K562 (cell line): ENCODE results near the gene CLEC3A. TPM values are rescaled to one million over a fixed set of nuclear protein-coding genes. Genes with fewer than 3 reads are reported as not detected.
A peak's percentile ranks its signal among the peaks of the same experiment; 100 is the strongest.

Experiments used
- ATAC-seq: fragments of 200-7000 bp; cut with Tn5 transposase; 3 replicates; pipeline ENCODE4 v1.9.1; 2020; ENCODE audit warnings: moderate library complexity
- BruUV-seq: library from RNA; stranded (reverse); fragments of 400-500 nt; replicated peaks from 2 replicates; lab custom pipeline; 2021; lab: Mats Ljungman, UMichigan
- CTCF ChIA-PET: fragments of 300-600 bp; formaldehyde crosslinking; extraction: SDS; loops from one replicate; lab custom pipeline; 2021; ENCODE audit warnings: low intra/inter-chr PET ratio; lab: Yijun Ruan, JAX
- POLR2A ChIA-PET: fragments of 300-600, 350-650 bp; sonication (Branson Sonifier 250); formaldehyde crosslinking; extraction: SDS; loops from one replicate; lab custom pipeline; 2021; ENCODE audit warnings: antibody characterized with exemption, inconsistent platforms; lab: Yijun Ruan, JAX
- DNase-seq, 4 experiments: peaks; one replicate each; pipeline versions ENCODE4 v3.0.0 to v3.0.0-alpha.2; 2011 to 2018; ENCODE audit warnings: low spot score in 3 of 4, mixed read lengths in 3 of 4; ENCODE audit errors: extremely low read depth in 1 of 4
- FAIRE-seq: peaks from 2 replicates; lab custom pipeline; 2011; peaks lifted over from hg19 to GRCh38; lab: Jason Lieb, UNC
- H2AFZ ChIP-seq: 2 replicates; pipeline ENCODE4 v1.6.0; 2011; ENCODE audit warnings: low read depth, low read length, control low read depth, inconsistent platforms
- H3K27ac ChIP-seq: fragments of 200-600 bp; 3 replicates; pipeline ENCODE4 v1.8.0; 2011; ENCODE audit warnings: low read depth, mild to moderate bottlenecking, control low read depth, inconsistent platforms, low read length, moderate library complexity, mixed read lengths; ENCODE audit errors: extremely low read depth
- H3K27me3 ChIP-seq, 2 experiments: fragments of 300-600 bp in 1 of 2; 2 replicates in 1 of 2; 3 replicates in 1 of 2; pipeline versions ENCODE4 v1.6.0 to v1.8.0; 2011; ENCODE audit warnings: inconsistent platforms in 2 of 2, low read length in 2 of 2, mild to moderate bottlenecking in 1 of 2, mixed read lengths in 1 of 2, moderate library complexity in 1 of 2; ENCODE audit not compliant: control insufficient read depth in 2 of 2, insufficient read depth in 2 of 2
- H3K36me3 ChIP-seq: fragments of 300-600 bp; 3 replicates; pipeline ENCODE4 v1.8.0; 2011; ENCODE audit warnings: mild to moderate bottlenecking, low read length, inconsistent platforms; ENCODE audit not compliant: control insufficient read depth, insufficient read depth
- H3K4me1 ChIP-seq, 2 experiments: fragments of 200-600 bp in 1 of 2; replicated peaks in 1 of 2; 2 replicates in 1 of 2; 3 replicates in 1 of 2; pipeline versions ENCODE4 v1.5.1 to v1.8.0; 2011; ENCODE audit warnings: inconsistent platforms in 2 of 2, low read length in 2 of 2, mild to moderate bottlenecking in 1 of 2, mixed read lengths in 1 of 2, moderate library complexity in 1 of 2; ENCODE audit not compliant: control insufficient read depth in 2 of 2, insufficient read depth in 2 of 2
- H3K4me2 ChIP-seq: 2 replicates; pipeline ENCODE4 v1.6.1; 2011; ENCODE audit warnings: low read length, control low read depth, inconsistent platforms, mixed read lengths; ENCODE audit not compliant: insufficient read depth
- H3K4me3 ChIP-seq: fragments of 200-600 bp; sonication (generic), shearing (Covaris generic); 2 replicates; pipeline ENCODE4 v1.5.1; 2016; ENCODE audit warnings: control low read depth, inconsistent platforms
- H3K79me2 ChIP-seq: fragments of 200-600 bp; 3 replicates; pipeline ENCODE4 v1.8.0; 2011; ENCODE audit warnings: low read length, inconsistent platforms; ENCODE audit not compliant: control insufficient read depth, insufficient read depth
- H3K9ac ChIP-seq, 2 experiments: 2 replicates each; pipeline versions ENCODE4 v1.6.0 to v1.6.1; 2011; ENCODE audit warnings: low read depth in 2 of 2, low read length in 2 of 2, control low read depth in 1 of 2, inconsistent platforms in 1 of 2, mild to moderate bottlenecking in 1 of 2, mixed read lengths in 1 of 2; ENCODE audit not compliant: insufficient read depth in 1 of 2
- H3K9me1 ChIP-seq: one replicate; pipeline ENCODE4 v1.6.0; 2011; ENCODE audit warnings: inconsistent platforms, mild to moderate bottlenecking, low read length, moderate library complexity; ENCODE audit not compliant: control insufficient read depth, insufficient read depth
- H3K9me3 ChIP-seq: replicated peaks from 2 replicates; pipeline ENCODE4 v1.5.1; 2011; ENCODE audit warnings: low read depth, low read length, inconsistent platforms; ENCODE audit not compliant: control insufficient read depth, insufficient read depth
- H4K20me1 ChIP-seq: replicated peaks from 2 replicates; pipeline ENCODE4 v1.6.1; 2011; ENCODE audit warnings: low read length, inconsistent platforms, mixed read lengths; ENCODE audit not compliant: control insufficient read depth, insufficient read depth
- FOSL1 ChIP-seq: fragments of 200-800 bp; sonication (Bioruptor generic); conservative IDR thresholded peaks from 2 replicates; pipeline ENCODE4 v1.6.1; 2016; ENCODE audit warnings: missing genetic modification characterization, missing compliant biosample characterization
- FOXA1 ChIP-seq: fragments of 450-650 bp; IDR thresholded peaks from 2 replicates; pipeline ENCODE4 v1.6.1; 2016; ENCODE audit warnings: mild to moderate bottlenecking, borderline replicate concordance
- KLF10 ChIP-seq: fragments of 250-450 bp; sonication (Bioruptor Pico); IDR thresholded peaks from 2 replicates; pipeline ENCODE4 v1.6.1; 2021; ENCODE audit warnings: matching md5 sums
- RBM25 ChIP-seq: fragments of 200-400 bp; formaldehyde crosslinking; IDR thresholded peaks from 2 replicates; pipeline ENCODE4 v1.6.1; 2018; ENCODE audit warnings: low read length, low read depth, moderate library complexity; ENCODE audit not compliant: severe bottlenecking
- RCOR1 ChIP-seq, 2 experiments: IDR thresholded peaks; 2 replicates each; pipeline ENCODE4 v1.6.1; 2012; ENCODE audit warnings: low read depth in 2 of 2, low read length in 2 of 2, borderline replicate concordance in 1 of 2, improper control_type of control experiment in 1 of 2
- RFX1 ChIP-seq: fragments of 450-650 bp; IDR thresholded peaks from 2 replicates; pipeline ENCODE4 v1.6.1; 2016; ENCODE audit warnings: mild to moderate bottlenecking, moderate library complexity
- TRIM28 ChIP-seq: fragments of 450-650 bp; IDR thresholded peaks from 2 replicates; pipeline ENCODE4 v1.6.1; 2017
- XRCC4 ChIP-seq: IDR thresholded peaks from one replicate; pipeline ENCODE4 v1.6.1; 2011; ENCODE audit not compliant: insufficient read depth, insufficient read length; ENCODE audit errors: extremely low read depth
- ZBTB9 ChIP-seq: fragments of 450-650 bp; formaldehyde crosslinking; IDR thresholded peaks from 2 replicates; pipeline ENCODE4 v1.4.0; 2020; ENCODE audit warnings: mild to moderate bottlenecking, moderate library complexity
- ZNF239 ChIP-seq: fragments of 250-450 bp; sonication (Bioruptor Pico); IDR thresholded peaks from 2 replicates; pipeline ENCODE4 v1.4.0; 2020; ENCODE audit warnings: mild to moderate bottlenecking
- ZSCAN32 ChIP-seq: fragments of 450-650 bp; formaldehyde crosslinking; IDR thresholded peaks from 2 replicates; pipeline ENCODE4 v1.4.0; 2020; ENCODE audit warnings: mild to moderate bottlenecking, moderate library complexity
- WGBS: fragments of 100-300 bp; shearing (Covaris generic); methylation state at CpG from one replicate; pipeline ENCODE4 v1.1.6; 2016; ENCODE audit warnings: low coverage, mixed read lengths; ENCODE audit not compliant: insufficient coverage; ENCODE audit errors: missing lambda C conversion rate; 5-methylcytosine and 5-hydroxymethylcytosine counted together
- in situ Hi-C: fragments of 300-500 bp; cut with MboI; formaldehyde crosslinking; loops from 4 replicates; pipeline ENCODE4 v1.15.0; 2018; ENCODE audit warnings: inconsistent platforms, mixed read lengths
- intact Hi-C: fragments of 100-400 bp; cut with micrococcal nuclease; formaldehyde crosslinking; loops from 2 replicates; pipeline ENCODE4 v1.14.2; 2022
- polyA plus RNA-seq, 8 experiments: library from polyadenylated mRNA; depleted of rRNA in 4 of 8; stranded (reverse) in 5 of 8; unstranded in 3 of 8; fragments of >200 nt; fragmentation: Nextera tagmentation in 2 of 8; fragmentation: Illumina TruSeq in 1 of 8; extraction: Ambion mirVana in 2 of 8; extraction: Trizol in 1 of 8; gene quantifications; 2 replicates each; pipeline versions ENCODE4 v1.2.1 to v1.2.3, GENCODE V29; 2011 to 2014; ENCODE audit warnings: inconsistent platforms in 1 of 8, missing spikeins in 1 of 8
- total RNA-seq, 7 experiments: library from RNA; depleted of rRNA in 6 of 7; stranded (reverse); fragments of >200 nt in 6 of 7; fragmentation: Illumina TruSeq in 2 of 7; extraction: Trizol in 2 of 7; gene quantifications; 2 replicates each; pipeline versions ENCODE4 v1.2.1 to v1.2.3, GENCODE V29; 2011 to 2021; ENCODE audit warnings: low replicate concordance in 1 of 7

CLEC3A gene
- total and polyA plus RNA-seq, 9 of the 15 experiments (the other 6 are each of a cell fraction or from before 2014, with no cell fraction given) = not detected

DNA sequence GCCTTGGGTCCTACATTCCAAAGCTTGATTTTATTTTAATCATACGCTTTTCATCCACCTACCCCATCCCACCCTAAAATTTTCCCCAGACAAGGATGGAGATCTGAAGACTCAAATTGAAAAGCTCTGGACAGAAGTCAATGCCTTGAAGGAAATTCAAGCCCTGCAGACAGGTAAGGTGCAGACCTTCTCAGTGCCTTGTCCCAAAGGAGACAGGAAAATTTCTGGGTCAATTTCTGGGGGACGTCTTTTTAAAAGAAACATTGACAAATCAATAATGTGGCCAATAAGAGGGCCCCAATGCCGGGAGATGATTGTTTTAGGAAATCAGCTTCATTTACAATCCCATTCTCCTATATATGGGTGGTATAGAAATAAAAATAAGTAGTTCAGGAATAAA, 5.7 kb downstream of the CLEC3A start:
- H3K4me1 ChIP-seq = no peaks in the 10 kb centered on the region
- no peaks in the 10 kb centered on the region for H3K9me1 ChIP-seq
- no peaks in the 10 kb centered on the region for H3K36me3 ChIP-seq
- FAIRE-seq = no peak
- ChIA-PET CTCF (no interaction called here), POLR2A (interaction anchor here (0.5 to 0.8 kb wide), 2 partner anchors 24 to 25 kb away, joined by 3 to 4 read pairs; no protein-coding TSS in a partner anchor)
- no peak overlapping the region for H3K4me2 ChIP-seq
- DNase-seq = no peak
- 0% methylated on average over 3 of the region's 3 CpGs for WGBS
- no peaks in the 10 kb centered on the region; a peak in 3 of 5 replicates for H3K27me3 ChIP-seq
- in situ Hi-C loops = no loop called here
- H2AFZ ChIP-seq = no peak overlapping the region
- H3K9ac ChIP-seq = no peak overlapping the region
- ATAC-seq = no peak
- H3K4me3 ChIP-seq = no peak overlapping the region
- H3K79me2 ChIP-seq = no peaks in the 10 kb centered on the region
- intact Hi-C loops = no loop called here
- no TSS peak for BruUV-seq
- TF ChIP-seq ZSCAN32 (CRISPR knock-in tag) = no peak
- peak; percentile 15 for TF ChIP-seq RBM25
- TF ChIP-seq RFX1 = no peak
- TF ChIP-seq FOSL1 (tag) = no peak
- no peak for TF ChIP-seq XRCC4
- TF ChIP-seq ZNF239 (CRISPR knock-in tag) = peak; percentile 82
- no peak for TF ChIP-seq RCOR1 (IDR thresholded peaks at IDR 0.05; ENCODE audit: borderline replicate concordance in 1 of 2, low read depth in 2 of 2, low read length in 2 of 2)
- TF ChIP-seq KLF10 (CRISPR knock-in tag) = no peak
- TF ChIP-seq FOXA1 = no peak
- no peak for TF ChIP-seq TRIM28
- no peak for TF ChIP-seq ZBTB9 (CRISPR knock-in tag)
- H3K9me3 ChIP-seq = no peaks in the 10 kb centered on the region
- H3K27ac ChIP-seq = no peak overlapping the region
- H4K20me1 ChIP-seq = no peaks in the 10 kb centered on the region
